B cell (primary cell): ENCODE data around the gene ISM1. TPM values are rescaled to one million over a fixed set of nuclear protein-coding genes. Genes with fewer than 3 reads are reported as not detected.

Experiments used
- ATAC-seq: fragments of 200-7000 bp; cut with Tn5 transposase; one replicate; pipeline ENCODE4 v1.10.0; 2021; ENCODE audit warnings: low read depth, mild to moderate bottlenecking, moderate number of reproducible peaks, moderate library complexity
- CTCF ChIA-PET: fragments of 350-600 bp; sonication (Branson Sonifier 250); formaldehyde crosslinking; loops from one replicate; lab custom pipeline; 2021; ENCODE audit warnings: antibody characterized with exemption, inconsistent platforms; lab: Charles Lee
- POLR2A ChIA-PET: fragments of 350-600 bp; sonication (Branson Sonifier 250); formaldehyde crosslinking; loops from one replicate; lab custom pipeline; 2021; ENCODE audit warnings: antibody characterized with exemption; lab: Charles Lee
- DNase-seq: peaks from one replicate; pipeline ENCODE4 v3.0.0; 2013
- H2AFZ ChIP-seq: 2 replicates; pipeline ENCODE4 v1.6.1; 2012; ENCODE audit warnings: mild to moderate bottlenecking, low read depth, low read length; ENCODE audit not compliant: insufficient read depth, poor library complexity, severe bottlenecking
- H3K27ac ChIP-seq, 2 donors: 1 replicate in 1 of 2; 2 replicates in 1 of 2; pipeline ENCODE4 v1.5.1; 2012 to 2013; ENCODE audit warnings: low read length in 2 of 2, mild to moderate bottlenecking in 2 of 2, moderate library complexity in 1 of 2
- H3K27me3 ChIP-seq, 4 experiments: fragments of 200-600 bp in 1 of 4; sonication (generic) in 1 of 4; replicated peaks in 1 of 4; 1 replicate in 2 of 4; 2 replicates in 2 of 4; pipeline versions ENCODE4 v1.6.1 to v1.7.0; 2013 to 2016; ENCODE audit warnings: low read length in 3 of 4, mild to moderate bottlenecking in 2 of 4, mixed read lengths in 1 of 4, moderate library complexity in 1 of 4; ENCODE audit not compliant: insufficient read depth in 4 of 4, control insufficient read depth in 3 of 4; ENCODE audit errors: control extremely low read depth in 1 of 4
- H3K36me3 ChIP-seq, 2 experiments: replicated peaks in 1 of 2; 1 replicate in 1 of 2; 2 replicates in 1 of 2; pipeline versions ENCODE4 v1.6.1 to v1.7.1; 2013; ENCODE audit warnings: low read length in 1 of 2; ENCODE audit not compliant: insufficient read depth in 2 of 2, control insufficient read depth in 1 of 2; ENCODE audit errors: control extremely low read depth in 1 of 2, extremely low read depth in 1 of 2
- H3K4me1 ChIP-seq, 2 donors: fragments of 200-600 bp in 1 of 2; sonication (generic) in 1 of 2; 1 replicate in 1 of 2; 2 replicates in 1 of 2; pipeline versions ENCODE4 v1.5.1 to v1.6.1; 2013 to 2017; ENCODE audit warnings: low read length in 2 of 2; ENCODE audit not compliant: control insufficient read depth in 2 of 2, insufficient read depth in 2 of 2
- H3K4me2 ChIP-seq: replicated peaks from 2 replicates; pipeline ENCODE3; 2012; ENCODE audit warnings: mild to moderate bottlenecking, low read depth, low read length; ENCODE audit not compliant: poor library complexity, severe bottlenecking
- H3K4me3 ChIP-seq, 5 experiments: fragments of 200-600 bp in 1 of 5; sonication (generic) in 1 of 5; 1 replicate in 3 of 5; 2 replicates in 2 of 5; pipeline versions ENCODE4 v1.5.1 to v1.7.0; 2011 to 2016; ENCODE audit warnings: low read length in 4 of 5, mild to moderate bottlenecking in 4 of 5, low read depth in 2 of 5, control low read depth in 1 of 5, moderate library complexity in 1 of 5; ENCODE audit not compliant: insufficient read depth in 1 of 5; ENCODE audit errors: control extremely low read depth in 1 of 5, extremely low read depth in 1 of 5
- H3K79me2 ChIP-seq: fragments of 200-600 bp; sonication (generic); one replicate; pipeline ENCODE4 v1.6.0; 2016; ENCODE audit warnings: low read length; ENCODE audit not compliant: control insufficient read depth, insufficient read depth
- H3K9ac ChIP-seq: fragments of 200-600 bp; sonication (generic); 2 replicates; pipeline ENCODE4 v1.6.1; 2017; ENCODE audit warnings: mild to moderate bottlenecking, low read length, moderate library complexity
- H3K9me3 ChIP-seq, 3 donors: one replicate each; pipeline versions ENCODE4 v1.6.1 to v1.7.1; 2013; ENCODE audit warnings: low read length in 2 of 3; ENCODE audit not compliant: control insufficient read depth in 2 of 3, insufficient read depth in 1 of 3; ENCODE audit errors: control extremely low read depth in 1 of 3
- H4K20me1 ChIP-seq: 2 replicates; pipeline ENCODE4 v1.6.0; 2012; ENCODE audit warnings: mild to moderate bottlenecking, low read length; ENCODE audit not compliant: insufficient read depth, control insufficient read depth, poor library complexity, severe bottlenecking
- H3K27ac Mint-ChIP-seq: one replicate; pipeline ENCODE4 v1.8.0; 2021; ENCODE audit warnings: mixed read lengths
- H3K27me3 Mint-ChIP-seq: one replicate; pipeline ENCODE4 v1.8.0; 2021; ENCODE audit warnings: mixed read lengths
- H3K4me1 Mint-ChIP-seq: one replicate; pipeline ENCODE4 v1.8.0; 2021; ENCODE audit warnings: mixed read lengths
- H3K4me3 Mint-ChIP-seq: one replicate; pipeline ENCODE4 v1.8.0; 2021; ENCODE audit warnings: mixed read lengths
- H3K9me3 Mint-ChIP-seq: one replicate; pipeline ENCODE4 v1.8.0; 2022; ENCODE audit warnings: mixed read lengths; ENCODE audit not compliant: insufficient read depth
- CTCF ChIP-seq: fragments of 200-600 bp; IDR thresholded peaks from one replicate; pipeline ENCODE4 v1.8.0; 2022; ENCODE audit warnings: antibody characterized with exemption, mild to moderate bottlenecking
- EZH2 ChIP-seq: IDR thresholded peaks from 2 replicates; pipeline ENCODE4 v1.6.1; 2012; ENCODE audit warnings: borderline replicate concordance, low read depth, mild to moderate bottlenecking, moderate library complexity, low read length; ENCODE audit not compliant: insufficient read depth, poor library complexity, severe bottlenecking
- WGBS: methylation state at CpG from one replicate; pipeline ENCODE4 v1.1.5; 2013; ENCODE audit warnings: missing lambda C conversion rate; ENCODE audit not compliant: insufficient coverage; 5-methylcytosine and 5-hydroxymethylcytosine counted together
- intact Hi-C: fragments of 100-400 bp; cut with micrococcal nuclease; formaldehyde crosslinking; loops from one replicate; pipeline ENCODE4 v1.10.0; 2022
- polyA plus RNA-seq: library from polyadenylated mRNA; depleted of rRNA; stranded (reverse); fragments of >200 nt; gene quantifications from 2 replicates; pipeline ENCODE4 v1.2.3, GENCODE V29; 2012
- total RNA-seq, 2 donors: library from RNA; stranded (reverse); fragments of 120-200 nt in 1 of 2; gene quantifications; 1 replicate in 1 of 2; 2 replicates in 1 of 2; pipeline versions ENCODE4 v1.2.3 to v1.2.4, GENCODE V29; 2013 to 2022

The ISM1 gene
- total and polyA plus RNA-seq, 2 donors (not counting 1 experiment from before 2014, with no cell fraction given), result not detected

GRCh38 chr20:13268953-13269352 is 47.9 kb downstream of the ISM1 start:
- DNase-seq (no peak), ATAC-seq (no peak)
- Histone ChIP-seq H3K36me3 (no peaks in the 10 kb centered on the region), H3K27ac (no peak overlapping the region), H3K27me3 (no peaks in the 10 kb centered on the region), H3K4me2 (no peak overlapping the region), H4K20me1 (no peaks in the 10 kb centered on the region), H3K4me3 (no peak overlapping the region), H3K79me2 (no peaks in the 10 kb centered on the region), H2AFZ (no peak overlapping the region), H3K9me3 (peaks cover 0 to 4% (median 0%) of the 10 kb centered on the region in 3 donors), H3K9ac (no peak overlapping the region), H3K4me1 (no peaks in the 10 kb centered on the region)
- CTCF ChIA-PET, result interaction anchor here (0.6 kb wide), 1 partner anchor 210 kb away, joined by 3 read pairs; no protein-coding TSS in a partner anchor
- H3K9me3 Mint-ChIP-seq, result no peaks in the 10 kb centered on the region
- intact Hi-C loops, result no loop called here
- WGBS, result no CpG with 5 or more reads among the region's 2 CpGs
- POLR2A ChIA-PET, result no interaction called here
- H3K4me3 Mint-ChIP-seq, result no peak overlapping the region
- H3K4me1 Mint-ChIP-seq, result no peaks in the 10 kb centered on the region
- H3K27me3 Mint-ChIP-seq, result peaks cover 11% of the 10 kb centered on the region
- TF ChIP-seq CTCF (no peak), EZH2 (no peak)
- H3K27ac Mint-ChIP-seq, result no peak overlapping the region

DNA sequence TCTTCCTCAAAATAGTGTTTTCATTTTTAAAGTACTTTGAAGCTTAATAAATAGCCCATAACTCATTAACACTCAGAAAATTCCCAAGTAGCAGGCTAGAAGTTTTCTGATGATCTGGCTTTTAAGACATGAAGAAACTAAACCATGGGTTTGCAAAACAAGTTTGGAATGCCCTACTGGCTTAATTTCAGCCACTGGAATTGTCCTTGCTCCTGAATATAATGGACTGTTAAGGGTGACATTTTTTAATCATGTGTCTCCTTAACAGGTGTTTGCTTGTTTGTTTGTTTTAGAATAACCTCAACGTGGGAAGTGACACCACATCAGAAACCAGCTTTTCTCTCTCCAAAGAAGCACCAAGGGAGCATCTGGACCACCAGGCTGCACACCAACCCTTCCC is 49.1 kb downstream of the ISM1 start:
- Histone ChIP-seq H4K20me1 (no peaks in the 10 kb centered on the region), H3K4me1 (no peaks in the 10 kb centered on the region)
- CTCF ChIA-PET, result no interaction called here

More for the DNA sequence above, 49.1 kb downstream of the ISM1 start:
- H3K9ac ChIP-seq, result no peak overlapping the region
- no peak overlapping the region for H3K4me3 ChIP-seq
- TF ChIP-seq CTCF (no peak), EZH2 (no peak)
- no peak for ATAC-seq
- WGBS, result 60% methylated on average over 1 of the region's 1 CpG
- intact Hi-C loops, result no loop called here
- H3K4me3 Mint-ChIP-seq, result no peak overlapping the region
- no peaks in the 10 kb centered on the region for H3K79me2 ChIP-seq
- POLR2A ChIA-PET, result no interaction called here
- no peaks in the 10 kb centered on the region for H3K9me3 Mint-ChIP-seq
- H3K27me3 Mint-ChIP-seq, result peaks cover 18% of the 10 kb centered on the region
- no peak overlapping the region for H2AFZ ChIP-seq
- H3K9me3 ChIP-seq, result peaks cover 0 to 4% (median 0%) of the 10 kb centered on the region in 3 donors
- no peaks in the 10 kb centered on the region for H3K27me3 ChIP-seq
- DNase-seq, result no peak
- no peak overlapping the region for H3K27ac Mint-ChIP-seq
- H3K27ac ChIP-seq, result no peak overlapping the region
- no peak overlapping the region for H3K4me2 ChIP-seq
- no peaks in the 10 kb centered on the region for H3K4me1 Mint-ChIP-seq
- H3K36me3 ChIP-seq, result no peaks in the 10 kb centered on the region
